Natural killer cell (primary cell): ENCODE measurements around the gene KCNJ10. TPM values are rescaled to one million over a fixed set of nuclear protein-coding genes. Genes with fewer than 3 reads are reported as not detected.

Experiments used
- ATAC-seq, 3 donors: fragments of 150-1000 bp in 2 of 3; fragments of 200-7000 bp in 1 of 3; cut with Tn5 transposase; 1 replicate in 1 of 3; 2 replicates in 2 of 3; pipeline ENCODE4 v1.10.0; 2021; ENCODE audit warnings: mild to moderate bottlenecking in 2 of 3, moderate library complexity in 2 of 3
- DNase-seq, 2 donors: peaks; one replicate each; pipeline versions ENCODE4 v3.0.0 to v3.0.0-alpha.2; 2013 to 2021; ENCODE audit warnings: mixed read lengths in 1 of 2
- H3K27ac ChIP-seq: one replicate; pipeline ENCODE4 v1.5.1; 2013; ENCODE audit warnings: mild to moderate bottlenecking, low read length
- H3K27me3 ChIP-seq: one replicate; pipeline ENCODE4 v1.6.1; 2013; ENCODE audit warnings: low read length; ENCODE audit not compliant: control insufficient read depth, insufficient read depth
- H3K36me3 ChIP-seq: one replicate; pipeline ENCODE4 v1.6.1; 2013; ENCODE audit warnings: low read length; ENCODE audit not compliant: control insufficient read depth, insufficient read depth
- H3K4me1 ChIP-seq: one replicate; pipeline ENCODE4 v1.6.1; 2013; ENCODE audit warnings: low read length; ENCODE audit not compliant: control insufficient read depth, insufficient read depth
- H3K4me3 ChIP-seq: one replicate; pipeline ENCODE4 v1.5.1; 2013; ENCODE audit warnings: low read length
- H3K9me3 ChIP-seq: one replicate; pipeline ENCODE4 v1.6.1; 2013; ENCODE audit warnings: low read length; ENCODE audit not compliant: control insufficient read depth, insufficient read depth
- H3K27ac Mint-ChIP-seq, 2 donors: one replicate each; pipeline ENCODE4 v1.8.0; 2022; ENCODE audit warnings: mild to moderate bottlenecking in 2 of 2, mixed read lengths in 2 of 2, moderate library complexity in 1 of 2
- H3K27me3 Mint-ChIP-seq, 2 donors: one replicate each; pipeline ENCODE4 v1.8.0; 2022; ENCODE audit warnings: low read depth in 2 of 2, mixed read lengths in 2 of 2
- H3K36me3 Mint-ChIP-seq: one replicate; pipeline ENCODE4 v1.8.0; 2022; ENCODE audit warnings: mixed read lengths
- H3K4me1 Mint-ChIP-seq, 2 donors: one replicate each; pipeline ENCODE4 v1.8.0; 2022; ENCODE audit warnings: mixed read lengths in 2 of 2
- H3K4me3 Mint-ChIP-seq: one replicate; pipeline ENCODE4 v1.8.0; 2022; ENCODE audit warnings: mild to moderate bottlenecking, moderate library complexity, mixed read lengths
- H3K9me3 Mint-ChIP-seq, 2 donors: one replicate each; pipeline ENCODE4 v1.8.0; 2022; ENCODE audit warnings: mixed read lengths in 2 of 2
- WGBS: methylation state at CpG from one replicate; pipeline ENCODE4 v1.1.7; 2013; ENCODE audit warnings: missing lambda C conversion rate; ENCODE audit not compliant: insufficient coverage; 5-methylcytosine and 5-hydroxymethylcytosine counted together
- intact Hi-C: fragments of 100-400 bp; cut with micrococcal nuclease; formaldehyde crosslinking; loops from one replicate; pipeline ENCODE4 v1.14.2; 2022
- total RNA-seq, 4 donors: library from RNA; stranded (reverse); fragments of 120-200 nt in 1 of 4; gene quantifications; one replicate each; pipeline versions ENCODE4 v1.2.3 to v1.2.4, GENCODE V29; 2013 to 2022
- TF ChIP-seq, protein P1 (sequence below): fragments of 200-600 bp; IDR thresholded peaks from one replicate; pipeline ENCODE4 v1.8.0; 2022; ENCODE audit warnings: antibody characterized with exemption

KCNJ10 gene
- total RNA-seq, 3 donors from 2014 or later (not counting 1 experiment from before 2014, with no cell fraction given): not detected

DNA sequence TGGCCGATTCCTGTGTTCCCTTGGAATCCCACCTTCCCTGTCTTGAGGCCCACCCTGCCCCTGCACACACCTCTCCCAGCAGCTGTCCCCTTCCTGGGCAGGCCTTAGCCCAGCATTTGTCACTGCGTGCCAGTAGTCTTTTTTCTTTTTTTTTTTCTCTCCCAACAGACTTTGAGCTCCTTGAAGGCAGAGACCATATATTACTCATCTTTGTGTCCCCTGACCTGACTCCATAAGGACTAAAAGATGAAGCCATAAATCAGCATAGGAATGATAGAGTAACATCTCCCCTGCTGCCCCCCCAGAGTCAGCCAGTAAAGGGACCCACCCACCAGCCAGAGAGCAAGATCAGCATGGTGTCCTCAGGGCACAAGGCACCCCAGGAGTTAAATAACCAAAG lies 65.5 kb downstream of the KCNJ10 start:
- H3K4me1 ChIP-seq: no peaks in the 10 kb centered on the region
- no peaks in the 10 kb centered on the region for H3K36me3 Mint-ChIP-seq
- 98% methylated on average over 2 of the region's 2 CpGs for WGBS
- peaks cover 0 to 9% of the 10 kb centered on the region in 2 donors for H3K27me3 Mint-ChIP-seq
- no peaks in the 10 kb centered on the region for H3K9me3 ChIP-seq
- H3K4me3 ChIP-seq: no peak overlapping the region
- H3K36me3 ChIP-seq: no peaks in the 10 kb centered on the region
- no peak overlapping the region for H3K4me3 Mint-ChIP-seq
- TF ChIP-seq, protein P1, sequence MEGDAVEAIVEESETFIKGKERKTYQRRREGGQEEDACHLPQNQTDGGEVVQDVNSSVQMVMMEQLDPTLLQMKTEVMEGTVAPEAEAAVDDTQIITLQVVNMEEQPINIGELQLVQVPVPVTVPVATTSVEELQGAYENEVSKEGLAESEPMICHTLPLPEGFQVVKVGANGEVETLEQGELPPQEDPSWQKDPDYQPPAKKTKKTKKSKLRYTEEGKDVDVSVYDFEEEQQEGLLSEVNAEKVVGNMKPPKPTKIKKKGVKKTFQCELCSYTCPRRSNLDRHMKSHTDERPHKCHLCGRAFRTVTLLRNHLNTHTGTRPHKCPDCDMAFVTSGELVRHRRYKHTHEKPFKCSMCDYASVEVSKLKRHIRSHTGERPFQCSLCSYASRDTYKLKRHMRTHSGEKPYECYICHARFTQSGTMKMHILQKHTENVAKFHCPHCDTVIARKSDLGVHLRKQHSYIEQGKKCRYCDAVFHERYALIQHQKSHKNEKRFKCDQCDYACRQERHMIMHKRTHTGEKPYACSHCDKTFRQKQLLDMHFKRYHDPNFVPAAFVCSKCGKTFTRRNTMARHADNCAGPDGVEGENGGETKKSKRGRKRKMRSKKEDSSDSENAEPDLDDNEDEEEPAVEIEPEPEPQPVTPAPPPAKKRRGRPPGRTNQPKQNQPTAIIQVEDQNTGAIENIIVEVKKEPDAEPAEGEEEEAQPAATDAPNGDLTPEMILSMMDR: no peak
- no peaks in the 10 kb centered on the region for H3K4me1 Mint-ChIP-seq
- H3K27ac Mint-ChIP-seq: no peak overlapping the region
- no peaks in the 10 kb centered on the region for H3K9me3 Mint-ChIP-seq
- no peak overlapping the region for H3K27ac ChIP-seq
- ATAC-seq: no peak
- no peaks in the 10 kb centered on the region for H3K27me3 ChIP-seq
- DNase-seq: no peak
- intact Hi-C loops: loop anchor here (10.0 kb wide), 1 partner anchor 200 kb away; the partner anchor contains the start of gene FCRL6

DNA sequence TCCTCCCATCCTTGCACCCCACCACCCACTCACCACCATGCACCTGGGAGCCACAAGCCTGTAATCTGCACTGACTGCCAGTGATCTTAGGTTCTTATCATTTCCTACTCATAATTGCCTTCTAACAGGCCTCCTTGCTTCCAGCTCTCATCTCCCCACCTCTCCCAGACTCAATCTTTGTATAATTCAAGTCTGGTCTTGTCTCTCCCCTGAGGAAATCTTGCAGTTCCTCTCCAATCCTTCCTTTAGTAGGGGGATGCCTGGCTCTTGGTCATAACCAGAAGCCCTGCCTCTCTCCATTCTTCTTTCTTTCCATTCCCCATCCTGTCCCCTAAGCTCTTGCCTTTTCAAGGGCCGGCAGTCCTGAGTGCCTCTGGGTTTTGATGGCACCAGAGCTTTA lies 66.0 kb downstream of the KCNJ10 start:
- ATAC-seq: no peak
- Histone ChIP-seq H3K27me3 (peaks cover 4% of the 10 kb centered on the region), H3K27ac (no peak overlapping the region), H3K4me3 (no peak overlapping the region), H3K4me1 (no peaks in the 10 kb centered on the region), H3K36me3 (no peaks in the 10 kb centered on the region), H3K9me3 (no peaks in the 10 kb centered on the region)
- Mint-ChIP-seq H3K4me3 (no peak overlapping the region), H3K9me3 (no peaks in the 10 kb centered on the region), H3K36me3 (no peaks in the 10 kb centered on the region), H3K27me3 (peaks cover 0 to 12% of the 10 kb centered on the region in 2 donors), H3K4me1 (no peaks in the 10 kb centered on the region), H3K27ac (no peak overlapping the region)
- WGBS: 88% methylated on average over 1 of the region's 1 CpG
- DNase-seq: no peak
- intact Hi-C loops: loop anchor here (10.0 kb wide), 1 partner anchor 199 kb away; the partner anchor contains the start of gene FCRL6
- TF ChIP-seq, protein P1: no peak

DNA sequence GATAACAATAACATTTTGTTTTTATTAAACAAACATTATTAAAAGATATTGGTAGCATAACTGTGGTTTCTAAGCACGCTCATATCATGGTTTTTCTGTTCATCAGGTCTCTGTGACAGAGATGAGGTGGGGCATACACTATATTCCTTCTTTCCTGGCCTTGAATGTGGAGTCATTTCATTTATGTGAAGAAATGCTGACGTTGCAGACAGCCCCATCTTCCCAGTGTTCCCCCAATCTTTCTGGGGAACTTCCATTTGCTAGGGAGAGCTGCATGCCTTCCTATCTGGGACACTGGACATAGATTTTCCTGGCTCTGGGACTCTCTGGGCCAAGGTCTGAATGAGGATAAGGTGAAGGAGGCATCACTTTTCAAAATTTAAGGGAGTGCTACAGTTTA lies 68.5 kb downstream of the KCNJ10 start:
- H3K27me3 Mint-ChIP-seq: peaks cover 17 to 20% of the 10 kb centered on the region in 2 donors
- H3K27me3 ChIP-seq: peaks cover 4% of the 10 kb centered on the region
- TF ChIP-seq, protein P1: no peak

DNA sequence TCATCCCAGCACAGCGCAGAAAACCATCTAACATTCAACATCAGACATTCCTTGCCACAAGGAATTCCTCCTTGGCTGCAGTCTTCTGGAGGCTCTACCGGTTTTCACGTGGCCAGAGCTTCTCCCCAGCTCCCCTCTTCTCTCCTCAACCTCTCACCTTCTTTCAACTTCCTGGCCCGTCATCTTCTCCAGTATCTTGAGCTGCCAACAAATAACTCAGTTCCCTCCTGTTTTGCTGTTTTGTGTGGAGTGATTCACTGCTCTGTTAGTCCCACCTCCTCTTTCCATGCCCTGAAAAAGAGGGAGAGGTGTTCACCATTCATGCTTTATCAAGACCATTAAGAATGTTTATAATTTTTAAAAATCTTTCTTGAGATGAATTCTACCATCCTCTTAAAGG lies 70.8 kb downstream of the KCNJ10 start:
- Mint-ChIP-seq H3K27me3 (peaks cover 28 to 35% of the 10 kb centered on the region in 2 donors), H3K9me3 (no peaks in the 10 kb centered on the region), H3K4me1 (no peaks in the 10 kb centered on the region), H3K36me3 (no peaks in the 10 kb centered on the region), H3K4me3 (no peak overlapping the region), H3K27ac (no peak overlapping the region)
- 84% methylated on average over 3 of the region's 4 CpGs for WGBS
- TF ChIP-seq, protein P1: no peak
- peaks cover 4% of the 10 kb centered on the region for H3K27me3 ChIP-seq
- ATAC-seq (no peak), DNase-seq (no peak)
- H3K36me3 ChIP-seq: no peaks in the 10 kb centered on the region
- H3K4me1 ChIP-seq: no peaks in the 10 kb centered on the region
- H3K4me3 ChIP-seq: no peak overlapping the region
- H3K9me3 ChIP-seq: no peaks in the 10 kb centered on the region
- H3K27ac ChIP-seq: no peak overlapping the region
- intact Hi-C loops: no loop called here

More for the DNA sequence above, 68.5 kb downstream of the KCNJ10 start:
- no peaks in the 10 kb centered on the region for H3K9me3 ChIP-seq
- no peak for ATAC-seq
- intact Hi-C loops: loop anchor here (10.0 kb wide), 1 partner anchor 197 kb away; the partner anchor contains the start of gene FCRL6
- no peak overlapping the region for H3K27ac ChIP-seq
- Mint-ChIP-seq H3K9me3 (no peaks in the 10 kb centered on the region), H3K36me3 (no peaks in the 10 kb centered on the region), H3K4me3 (no peak overlapping the region), H3K4me1 (no peaks in the 10 kb centered on the region), H3K27ac (no peak overlapping the region)
- H3K4me1 ChIP-seq: no peaks in the 10 kb centered on the region
- H3K36me3 ChIP-seq: no peaks in the 10 kb centered on the region
- 79% methylated on average over 1 of the region's 2 CpGs for WGBS
- no peak for DNase-seq
- no peak overlapping the region for H3K4me3 ChIP-seq
